ENCODE results near the gene ZNF217. TPM values are rescaled to one million over a fixed set of nuclear protein-coding genes. Genes with fewer than 3 reads are reported as not detected.
A peak's percentile ranks its signal among the peaks of the same experiment; 100 is the strongest.

The ZNF217 gene
- total and polyA plus RNA-seq, 9 of the 15 experiments (the other 6 are each of a cell fraction or from before 2014, with no cell fraction given): 3.0 to 41.8 (median 16.8) TPM

- TF ChIP-seq JUN (IDR thresholded peaks at IDR 0.05; ENCODE audit: borderline replicate concordance, low read depth, low read length): no peak
- no peak for TF ChIP-seq JUN (CRISPR knock-in tag; IDR thresholded peaks at IDR 0.05; ENCODE audit: borderline replicate concordance)
- no peak for TF ChIP-seq STAT5B (CRISPR knock-in tag; IDR thresholded peaks at IDR 0.05)
- TF ChIP-seq, protein P1, sequence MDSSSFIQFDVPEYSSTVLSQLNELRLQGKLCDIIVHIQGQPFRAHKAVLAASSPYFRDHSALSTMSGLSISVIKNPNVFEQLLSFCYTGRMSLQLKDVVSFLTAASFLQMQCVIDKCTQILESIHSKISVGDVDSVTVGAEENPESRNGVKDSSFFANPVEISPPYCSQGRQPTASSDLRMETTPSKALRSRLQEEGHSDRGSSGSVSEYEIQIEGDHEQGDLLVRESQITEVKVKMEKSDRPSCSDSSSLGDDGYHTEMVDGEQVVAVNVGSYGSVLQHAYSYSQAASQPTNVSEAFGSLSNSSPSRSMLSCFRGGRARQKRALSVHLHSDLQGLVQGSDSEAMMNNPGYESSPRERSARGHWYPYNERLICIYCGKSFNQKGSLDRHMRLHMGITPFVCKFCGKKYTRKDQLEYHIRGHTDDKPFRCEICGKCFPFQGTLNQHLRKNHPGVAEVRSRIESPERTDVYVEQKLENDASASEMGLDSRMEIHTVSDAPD (CRISPR knock-in tag; IDR thresholded peaks at IDR 0.05): no peak
- TF ChIP-seq CLOCK (CRISPR knock-in tag; IDR thresholded peaks at IDR 0.05; ENCODE audit: borderline replicate concordance): 0 out of 2 replicates have a peak, but pooled peaks have one; percentile 48
- no peak for TF ChIP-seq NRF1 (conservative IDR thresholded peaks at IDR 0.05 in 1 of 2, IDR thresholded peaks at IDR 0.05 in 1 of 2)
- TF ChIP-seq, protein P2, sequence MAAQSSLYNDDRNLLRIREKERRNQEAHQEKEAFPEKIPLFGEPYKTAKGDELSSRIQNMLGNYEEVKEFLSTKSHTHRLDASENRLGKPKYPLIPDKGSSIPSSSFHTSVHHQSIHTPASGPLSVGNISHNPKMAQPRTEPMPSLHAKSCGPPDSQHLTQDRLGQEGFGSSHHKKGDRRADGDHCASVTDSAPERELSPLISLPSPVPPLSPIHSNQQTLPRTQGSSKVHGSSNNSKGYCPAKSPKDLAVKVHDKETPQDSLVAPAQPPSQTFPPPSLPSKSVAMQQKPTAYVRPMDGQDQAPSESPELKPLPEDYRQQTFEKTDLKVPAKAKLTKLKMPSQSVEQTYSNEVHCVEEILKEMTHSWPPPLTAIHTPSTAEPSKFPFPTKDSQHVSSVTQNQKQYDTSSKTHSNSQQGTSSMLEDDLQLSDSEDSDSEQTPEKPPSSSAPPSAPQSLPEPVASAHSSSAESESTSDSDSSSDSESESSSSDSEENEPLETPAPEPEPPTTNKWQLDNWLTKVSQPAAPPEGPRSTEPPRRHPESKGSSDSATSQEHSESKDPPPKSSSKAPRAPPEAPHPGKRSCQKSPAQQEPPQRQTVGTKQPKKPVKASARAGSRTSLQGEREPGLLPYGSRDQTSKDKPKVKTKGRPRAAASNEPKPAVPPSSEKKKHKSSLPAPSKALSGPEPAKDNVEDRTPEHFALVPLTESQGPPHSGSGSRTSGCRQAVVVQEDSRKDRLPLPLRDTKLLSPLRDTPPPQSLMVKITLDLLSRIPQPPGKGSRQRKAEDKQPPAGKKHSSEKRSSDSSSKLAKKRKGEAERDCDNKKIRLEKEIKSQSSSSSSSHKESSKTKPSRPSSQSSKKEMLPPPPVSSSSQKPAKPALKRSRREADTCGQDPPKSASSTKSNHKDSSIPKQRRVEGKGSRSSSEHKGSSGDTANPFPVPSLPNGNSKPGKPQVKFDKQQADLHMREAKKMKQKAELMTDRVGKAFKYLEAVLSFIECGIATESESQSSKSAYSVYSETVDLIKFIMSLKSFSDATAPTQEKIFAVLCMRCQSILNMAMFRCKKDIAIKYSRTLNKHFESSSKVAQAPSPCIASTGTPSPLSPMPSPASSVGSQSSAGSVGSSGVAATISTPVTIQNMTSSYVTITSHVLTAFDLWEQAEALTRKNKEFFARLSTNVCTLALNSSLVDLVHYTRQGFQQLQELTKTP (IDR thresholded peaks at IDR 0.05; ENCODE audit: low read depth in 1 of 2, partially characterized antibody in 2 of 2): no peak
- TF ChIP-seq HSF4 (CRISPR knock-in tag; IDR thresholded peaks at IDR 0.05; ENCODE audit: borderline replicate concordance): no peak
- TF ChIP-seq BRF1 (IDR thresholded peaks at IDR 0.05; ENCODE audit: borderline replicate concordance, extremely low read depth, insufficient read length): no peak
- TF ChIP-seq MIER1 (IDR thresholded peaks at IDR 0.05; ENCODE audit: low read depth): no peak
- peak; percentile 95 for TF ChIP-seq SPI1 (IDR thresholded peaks at IDR 0.05; ENCODE audit: borderline replicate concordance, low read depth, low read length)
- TF ChIP-seq ELF4 (CRISPR knock-in tag; IDR thresholded peaks at IDR 0.05): no peak
- TF ChIP-seq HMGXB4 (CRISPR knock-in tag; IDR thresholded peaks at IDR 0.05): no peak
- TF ChIP-seq, protein P3, sequence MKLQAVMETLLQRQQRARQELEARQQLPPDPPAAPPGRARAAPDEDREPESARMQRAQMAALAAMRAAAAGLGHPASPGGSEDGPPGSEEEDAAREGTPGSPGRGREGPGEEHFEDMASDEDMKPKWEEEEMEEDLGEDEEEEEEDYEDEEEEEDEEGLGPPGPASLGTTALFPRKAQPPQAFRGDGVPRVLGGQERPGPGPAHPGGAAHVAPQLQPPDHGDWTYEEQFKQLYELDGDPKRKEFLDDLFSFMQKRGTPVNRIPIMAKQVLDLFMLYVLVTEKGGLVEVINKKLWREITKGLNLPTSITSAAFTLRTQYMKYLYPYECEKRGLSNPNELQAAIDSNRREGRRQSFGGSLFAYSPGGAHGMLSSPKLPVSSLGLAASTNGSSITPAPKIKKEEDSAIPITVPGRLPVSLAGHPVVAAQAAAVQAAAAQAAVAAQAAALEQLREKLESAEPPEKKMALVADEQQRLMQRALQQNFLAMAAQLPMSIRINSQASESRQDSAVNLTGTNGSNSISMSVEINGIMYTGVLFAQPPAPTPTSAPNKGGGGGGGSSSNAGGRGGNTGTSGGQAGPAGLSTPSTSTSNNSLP (IDR thresholded peaks at IDR 0.05; ENCODE audit: borderline replicate concordance, low read depth, low read length): no peak
These were observed 28.9 kb upstream of the ZNF217 start (continued) for GRCh38 chr20:53622247-53623133.
